ENCODE data around the gene IGFLR1. TPM values are rescaled to one million over a fixed set of nuclear protein-coding genes. Genes with fewer than 3 reads are reported as not detected.

The IGFLR1 gene
- total and polyA plus RNA-seq, 9 of the 15 experiments (the other 6 are each of a cell fraction or from before 2014, with no cell fraction given), result 1.0 to 14.3 (median 4.6) TPM

DNA sequence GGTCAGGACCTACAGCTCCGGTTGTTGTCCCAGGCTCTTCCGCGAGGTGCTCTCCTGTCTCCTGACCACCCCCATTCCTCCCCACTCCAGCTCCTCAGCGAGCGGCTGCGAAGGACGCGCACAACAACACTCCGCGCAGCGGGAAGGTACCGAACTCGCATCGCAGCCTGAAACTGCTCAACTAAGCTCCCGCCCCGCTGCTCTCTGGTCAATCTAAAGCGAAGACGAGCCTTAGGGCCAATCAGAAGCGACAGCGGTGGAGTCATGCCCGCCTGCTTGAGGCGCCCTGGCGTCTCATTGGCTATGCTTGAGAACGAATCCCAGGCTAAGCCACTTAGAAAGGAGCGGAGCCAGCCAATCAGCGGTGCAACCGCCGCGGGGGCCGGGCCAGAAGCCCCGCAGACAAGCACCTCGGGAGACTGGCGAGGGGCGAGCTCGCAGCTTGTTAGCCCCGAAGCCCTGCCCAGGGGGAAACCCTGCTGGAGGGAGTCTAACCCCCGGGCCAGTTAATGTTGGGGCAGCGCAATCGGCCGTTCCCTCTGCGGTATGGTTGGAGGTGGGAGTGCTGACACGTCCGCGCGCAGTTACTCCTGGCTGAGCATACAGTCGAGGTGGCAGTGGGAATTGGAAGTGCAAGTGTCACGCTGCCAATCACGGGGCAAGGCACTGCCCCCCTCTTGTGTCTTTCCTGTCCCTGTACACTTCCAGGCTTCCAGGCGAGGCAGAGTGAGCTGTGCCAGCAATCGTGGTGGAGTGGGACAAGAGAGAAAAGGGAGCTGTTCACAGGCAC lies 39.8 kb downstream of the IGFLR1 start (continued):
- TF ChIP-seq, protein P1, sequence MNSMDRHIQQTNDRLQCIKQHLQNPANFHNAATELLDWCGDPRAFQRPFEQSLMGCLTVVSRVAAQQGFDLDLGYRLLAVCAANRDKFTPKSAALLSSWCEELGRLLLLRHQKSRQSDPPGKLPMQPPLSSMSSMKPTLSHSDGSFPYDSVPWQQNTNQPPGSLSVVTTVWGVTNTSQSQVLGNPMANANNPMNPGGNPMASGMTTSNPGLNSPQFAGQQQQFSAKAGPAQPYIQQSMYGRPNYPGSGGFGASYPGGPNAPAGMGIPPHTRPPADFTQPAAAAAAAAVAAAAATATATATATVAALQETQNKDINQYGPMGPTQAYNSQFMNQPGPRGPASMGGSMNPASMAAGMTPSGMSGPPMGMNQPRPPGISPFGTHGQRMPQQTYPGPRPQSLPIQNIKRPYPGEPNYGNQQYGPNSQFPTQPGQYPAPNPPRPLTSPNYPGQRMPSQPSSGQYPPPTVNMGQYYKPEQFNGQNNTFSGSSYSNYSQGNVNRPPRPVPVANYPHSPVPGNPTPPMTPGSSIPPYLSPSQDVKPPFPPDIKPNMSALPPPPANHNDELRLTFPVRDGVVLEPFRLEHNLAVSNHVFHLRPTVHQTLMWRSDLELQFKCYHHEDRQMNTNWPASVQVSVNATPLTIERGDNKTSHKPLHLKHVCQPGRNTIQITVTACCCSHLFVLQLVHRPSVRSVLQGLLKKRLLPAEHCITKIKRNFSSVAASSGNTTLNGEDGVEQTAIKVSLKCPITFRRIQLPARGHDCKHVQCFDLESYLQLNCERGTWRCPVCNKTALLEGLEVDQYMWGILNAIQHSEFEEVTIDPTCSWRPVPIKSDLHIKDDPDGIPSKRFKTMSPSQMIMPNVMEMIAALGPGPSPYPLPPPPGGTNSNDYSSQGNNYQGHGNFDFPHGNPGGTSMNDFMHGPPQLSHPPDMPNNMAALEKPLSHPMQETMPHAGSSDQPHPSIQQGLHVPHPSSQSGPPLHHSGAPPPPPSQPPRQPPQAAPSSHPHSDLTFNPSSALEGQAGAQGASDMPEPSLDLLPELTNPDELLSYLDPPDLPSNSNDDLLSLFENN (IDR thresholded peaks at IDR 0.05; ENCODE audit: low read depth in 2 of 2, low read length in 2 of 2), result no peak
- TF ChIP-seq GABPB2 (CRISPR knock-in tag; conservative IDR thresholded peaks at IDR 0.05) (no peak), OTX1 (CRISPR knock-in tag; IDR thresholded peaks at IDR 0.05) (no peak), MCM3 (IDR thresholded peaks at IDR 0.05) (no peak), KDM5B (IDR thresholded peaks at IDR 0.05; ENCODE audit: insufficient replicate concordance, low read depth, low read length) (no peak), SETDB1 (IDR thresholded peaks at IDR 0.05; ENCODE audit: low read length) (no peak), ZSCAN32 (CRISPR knock-in tag; IDR thresholded peaks at IDR 0.05) (no peak), EZH2 (IDR thresholded peaks at IDR 0.05; ENCODE audit: borderline replicate concordance, low read depth, low read length) (no peak), SRSF1 (IDR thresholded peaks at IDR 0.05; ENCODE audit: low read depth, low read length) (no peak), SP1 (CRISPR knock-in tag; IDR thresholded peaks at IDR 0.05) (0 out of 2 replicates have a peak, but pooled peaks have one; percentile 59), POLR3G (IDR thresholded peaks at IDR 0.05; ENCODE audit: extremely low read depth, insufficient read length, insufficient replicate concordance) (no peak)
- TF ChIP-seq, protein P2, sequence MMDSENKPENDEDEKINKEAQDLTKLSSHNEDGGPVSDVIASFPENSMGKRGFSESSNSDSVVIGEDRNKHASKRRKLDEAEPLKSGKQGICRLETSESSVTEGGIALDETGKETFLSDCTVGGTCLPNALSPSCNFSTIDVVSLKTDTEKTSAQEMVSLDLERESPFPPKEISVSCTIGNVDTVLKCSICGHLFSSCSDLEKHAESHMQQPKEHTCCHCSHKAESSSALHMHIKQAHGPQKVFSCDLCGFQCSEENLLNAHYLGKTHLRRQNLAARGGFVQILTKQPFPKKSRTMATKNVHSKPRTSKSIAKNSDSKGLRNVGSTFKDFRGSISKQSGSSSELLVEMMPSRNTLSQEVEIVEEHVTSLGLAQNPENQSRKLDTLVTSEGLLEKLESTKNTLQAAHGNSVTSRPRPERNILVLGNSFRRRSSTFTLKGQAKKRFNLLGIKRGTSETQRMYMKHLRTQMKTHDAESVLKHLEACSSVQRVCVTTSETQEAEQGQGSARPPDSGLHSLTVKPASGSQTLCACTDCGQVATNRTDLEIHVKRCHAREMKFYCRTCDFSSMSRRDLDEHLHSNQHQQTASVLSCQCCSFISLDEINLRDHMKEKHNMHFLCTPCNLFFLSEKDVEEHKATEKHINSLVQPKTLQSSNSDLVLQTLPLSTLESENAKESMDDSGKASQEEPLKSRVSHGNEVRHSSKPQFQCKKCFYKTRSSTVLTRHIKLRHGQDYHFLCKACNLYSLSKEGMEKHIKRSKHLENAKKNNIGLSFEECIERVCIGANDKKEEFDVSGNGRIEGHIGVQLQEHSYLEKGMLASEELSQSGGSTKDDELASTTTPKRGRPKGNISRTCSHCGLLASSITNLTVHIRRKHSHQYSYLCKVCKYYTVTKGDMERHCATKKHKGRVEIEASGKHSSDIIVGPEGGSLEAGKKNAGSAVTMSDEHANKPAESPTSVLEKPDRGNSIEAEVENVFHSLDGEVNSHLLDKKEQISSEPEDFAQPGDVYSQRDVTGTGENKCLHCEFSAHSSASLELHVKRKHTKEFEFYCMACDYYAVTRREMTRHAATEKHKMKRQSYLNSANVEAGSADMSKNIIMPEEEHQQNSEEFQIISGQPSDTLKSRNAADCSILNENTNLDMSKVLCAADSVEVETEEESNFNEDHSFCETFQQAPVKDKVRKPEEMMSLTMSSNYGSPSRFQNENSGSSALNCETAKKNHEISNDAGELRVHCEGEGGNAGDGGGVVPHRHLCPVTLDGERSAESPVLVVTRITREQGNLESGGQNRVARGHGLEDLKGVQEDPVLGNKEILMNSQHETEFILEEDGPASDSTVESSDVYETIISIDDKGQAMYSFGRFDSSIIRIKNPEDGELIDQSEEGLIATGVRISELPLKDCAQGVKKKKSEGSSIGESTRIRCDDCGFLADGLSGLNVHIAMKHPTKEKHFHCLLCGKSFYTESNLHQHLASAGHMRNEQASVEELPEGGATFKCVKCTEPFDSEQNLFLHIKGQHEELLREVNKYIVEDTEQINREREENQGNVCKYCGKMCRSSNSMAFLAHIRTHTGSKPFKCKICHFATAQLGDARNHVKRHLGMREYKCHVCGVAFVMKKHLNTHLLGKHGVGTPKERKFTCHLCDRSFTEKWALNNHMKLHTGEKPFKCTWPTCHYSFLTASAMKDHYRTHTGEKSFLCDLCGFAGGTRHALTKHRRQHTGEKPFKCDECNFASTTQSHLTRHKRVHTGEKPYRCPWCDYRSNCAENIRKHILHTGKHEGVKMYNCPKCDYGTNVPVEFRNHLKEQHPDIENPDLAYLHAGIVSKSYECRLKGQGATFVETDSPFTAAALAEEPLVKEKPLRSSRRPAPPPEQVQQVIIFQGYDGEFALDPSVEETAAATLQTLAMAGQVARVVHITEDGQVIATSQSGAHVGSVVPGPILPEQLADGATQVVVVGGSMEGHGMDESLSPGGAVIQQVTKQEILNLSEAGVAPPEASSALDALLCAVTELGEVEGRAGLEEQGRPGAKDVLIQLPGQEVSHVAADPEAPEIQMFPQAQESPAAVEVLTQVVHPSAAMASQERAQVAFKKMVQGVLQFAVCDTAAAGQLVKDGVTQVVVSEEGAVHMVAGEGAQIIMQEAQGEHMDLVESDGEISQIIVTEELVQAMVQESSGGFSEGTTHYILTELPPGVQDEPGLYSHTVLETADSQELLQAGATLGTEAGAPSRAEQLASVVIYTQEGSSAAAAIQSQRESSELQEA (IDR thresholded peaks at IDR 0.05; ENCODE audit: low read depth), result no peak
- TF ChIP-seq, protein P3, sequence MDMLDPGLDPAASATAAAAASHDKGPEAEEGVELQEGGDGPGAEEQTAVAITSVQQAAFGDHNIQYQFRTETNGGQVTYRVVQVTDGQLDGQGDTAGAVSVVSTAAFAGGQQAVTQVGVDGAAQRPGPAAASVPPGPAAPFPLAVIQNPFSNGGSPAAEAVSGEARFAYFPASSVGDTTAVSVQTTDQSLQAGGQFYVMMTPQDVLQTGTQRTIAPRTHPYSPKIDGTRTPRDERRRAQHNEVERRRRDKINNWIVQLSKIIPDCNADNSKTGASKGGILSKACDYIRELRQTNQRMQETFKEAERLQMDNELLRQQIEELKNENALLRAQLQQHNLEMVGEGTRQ (CRISPR knock-in tag; IDR thresholded peaks at IDR 0.05), result no peak
